ENCODE results near the gene SOWAHB.

Gene SOWAHB

DNA sequence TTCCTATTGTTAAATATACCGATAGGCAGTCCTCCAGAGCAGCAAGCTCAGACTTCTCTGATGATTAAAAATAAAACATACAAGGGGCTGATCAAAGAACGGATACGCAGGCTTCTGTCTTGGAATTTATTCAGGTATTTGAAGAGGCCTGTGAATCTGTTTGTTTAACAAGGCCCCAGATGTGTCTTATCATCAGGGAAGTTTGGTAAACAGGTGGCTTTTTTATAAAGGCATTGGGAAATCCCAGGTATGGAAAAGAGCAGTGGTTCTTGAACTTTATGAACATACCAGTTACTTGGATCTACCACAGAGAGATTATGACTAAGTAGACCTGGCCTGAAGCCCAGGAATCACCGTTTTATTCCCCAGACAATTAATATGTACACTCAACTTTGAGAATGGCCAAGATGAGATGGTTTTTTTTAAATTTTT, 47.9 kb downstream of the SOWAHB start:
- DNase-seq: no peak

Measured in NCI-H1092 treated with DMSO at 0.1 percent for 48 hours (cell line).